Osteocyte (in vitro differentiated cells): ENCODE measurements around the gene HYAL4. TPM values are rescaled to one million over a fixed set of nuclear protein-coding genes. Genes with fewer than 3 reads are reported as not detected.

Source experiments
- DNase-seq: peaks from one replicate; pipeline ENCODE4 v3.0.0; 2021; ENCODE audit warnings: mixed read lengths; ENCODE audit not compliant: unreplicated experiment; ENCODE audit errors: extremely low spot score
- H3K27ac Mint-ChIP-seq: one replicate; pipeline ENCODE4 v1.8.0; 2021; ENCODE audit warnings: mild to moderate bottlenecking, mixed read lengths; ENCODE audit not compliant: unreplicated experiment
- H3K27me3 Mint-ChIP-seq: one replicate; pipeline ENCODE4 v1.8.0; 2021; ENCODE audit warnings: mixed read lengths; ENCODE audit not compliant: unreplicated experiment
- H3K36me3 Mint-ChIP-seq: one replicate; pipeline ENCODE4 v1.8.0; 2021; ENCODE audit warnings: mixed read lengths; ENCODE audit not compliant: unreplicated experiment
- H3K4me1 Mint-ChIP-seq: one replicate; pipeline ENCODE4 v1.8.0; 2021; ENCODE audit warnings: mixed read lengths; ENCODE audit not compliant: unreplicated experiment
- H3K4me3 Mint-ChIP-seq: one replicate; pipeline ENCODE4 v1.8.0; 2021; ENCODE audit warnings: mild to moderate bottlenecking, moderate library complexity, mixed read lengths; ENCODE audit not compliant: unreplicated experiment
- H3K9me3 Mint-ChIP-seq: one replicate; pipeline ENCODE4 v1.8.0; 2021; ENCODE audit warnings: mixed read lengths; ENCODE audit not compliant: unreplicated experiment
- CTCF ChIP-seq: fragments of 200-600 bp; sonication (generic); IDR thresholded peaks from 2 replicates; pipeline ENCODE4 v1.5.0; 2021; ENCODE audit warnings: antibody characterized with exemption, mild to moderate bottlenecking, moderate library complexity
- total RNA-seq: library from RNA; stranded (reverse); gene quantifications from 2 replicates; pipeline ENCODE4 v1.2.1, GENCODE V29; 2021

The HYAL4 gene
- total RNA-seq, 1 donor from 2014 or later = not detected

- Mint-ChIP-seq H3K27ac (no peak overlapping the region), H3K36me3 (no peaks in the 10 kb centered on the region), H3K4me3 (no peak overlapping the region), H3K4me1 (no peaks in the 10 kb centered on the region), H3K9me3 (no peaks in the 10 kb centered on the region), H3K27me3 (peaks cover 6% of the 10 kb centered on the region)
- TF ChIP-seq CTCF = no peak
- no peak for DNase-seq
Measured at GRCh38 chr7:123923599-123923998, 78.6 kb downstream of the HYAL4 start.

GRCh38 chr7:123924941-123925340, 80.0 kb downstream of the HYAL4 start, which contains the start of gene SPAM1:
Gene SPAM1, plus strand, starts transcription at chr7:123925241. Its CDS starts 28,330 bp downstream, at chr7:123953571.
- Mint-ChIP-seq H3K36me3 (no peaks in the 10 kb centered on the region), H3K27ac (no peak within 1 kb of the TSS), H3K9me3 (no peaks in the 10 kb centered on the region), H3K27me3 (peaks cover 6% of the 10 kb centered on the region), H3K4me3 (no peak within 1 kb of the TSS), H3K4me1 (no peaks in the 10 kb centered on the region)
- no peak for DNase-seq
- no peak for TF ChIP-seq CTCF

Other genes with a start within 250 kb of the HYAL4 start
- not detected in 2 replicates for gene ASB15, start 243.3 kb upstream of the HYAL4 start, total RNA-seq
- not detected in 2 replicates for gene LMOD2, start 189.3 kb upstream of the HYAL4 start, total RNA-seq
- gene WASL, start 96.2 kb upstream of the HYAL4 start, total RNA-seq = 41.5 and 42.7 TPM in 2 replicates
- gene SPAM1, start 80.1 kb downstream of the HYAL4 start, total RNA-seq = not detected in 2 replicates
- gene TMEM229A, start 187.9 kb downstream of the HYAL4 start, total RNA-seq = not detected in 2 replicates